Vagina (tissue), 2 donors: Measurements from ENCODE around the gene KRT222.

ENCODE experiments used
- CTCF ChIP-seq, 3 experiments: fragments of 450-650 bp in 2 of 3; fragments of 200-600 bp in 1 of 3; sonication (generic) in 1 of 3; IDR thresholded peaks; one replicate each; pipeline ENCODE4 v1.5.1; 2017 to 2019; ENCODE audit warnings: antibody characterized with exemption in 3 of 3, mild to moderate bottlenecking in 2 of 3, moderate library complexity in 2 of 3
- POLR2A ChIP-seq, 2 donors: fragments of 450-650 bp; IDR thresholded peaks; one replicate each; pipeline ENCODE4 v1.6.1; 2017; ENCODE audit warnings: antibody characterized with exemption in 2 of 2, mild to moderate bottlenecking in 2 of 2, moderate library complexity in 2 of 2
- POLR2AphosphoS5 ChIP-seq, 2 donors: sonication (generic); formaldehyde crosslinking; IDR thresholded peaks; one replicate each; pipeline ENCODE4 v1.9.0; 2017; ENCODE audit warnings: antibody characterized with exemption in 2 of 2, mild to moderate bottlenecking in 2 of 2, low read depth in 1 of 2; ENCODE audit not compliant: insufficient read depth in 1 of 2

DNA sequence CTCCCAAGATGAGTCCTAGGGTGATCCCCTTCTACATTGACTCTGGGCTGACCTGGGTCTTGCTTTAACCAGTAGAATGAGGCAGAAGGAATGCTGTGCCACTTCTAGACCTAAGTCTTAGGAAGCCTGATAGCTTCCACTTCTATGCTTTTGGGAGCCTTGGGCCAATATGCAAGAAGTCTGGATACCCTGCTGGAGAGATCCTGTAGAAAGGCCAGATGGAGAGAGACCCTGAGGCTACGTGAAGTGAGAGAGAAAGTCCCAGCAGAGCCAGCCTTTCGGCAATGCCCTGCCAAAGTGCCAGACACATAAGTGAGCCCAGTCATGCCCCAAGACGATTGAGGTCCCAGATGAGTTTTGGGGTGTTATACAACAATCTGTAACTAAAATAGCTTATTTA is 1.7 kb downstream of the KRT222 start:
- no peak for TF ChIP-seq CTCF (IDR thresholded peaks at IDR 0.05)
- no peak for TF ChIP-seq POLR2AphosphoS5 (IDR thresholded peaks at IDR 0.05; ENCODE audit: insufficient read depth in 1 of 2, low read depth in 1 of 2)
- TF ChIP-seq POLR2A (IDR thresholded peaks at IDR 0.05) = no peak
